ENCODE data around the gene AGAP3.

Gene AGAP3

GRCh38 chr7:151057989-151058780 is 28.1 kb upstream of the AGAP3 start:
- peak; percentile 99 for DNase-seq

DNA sequence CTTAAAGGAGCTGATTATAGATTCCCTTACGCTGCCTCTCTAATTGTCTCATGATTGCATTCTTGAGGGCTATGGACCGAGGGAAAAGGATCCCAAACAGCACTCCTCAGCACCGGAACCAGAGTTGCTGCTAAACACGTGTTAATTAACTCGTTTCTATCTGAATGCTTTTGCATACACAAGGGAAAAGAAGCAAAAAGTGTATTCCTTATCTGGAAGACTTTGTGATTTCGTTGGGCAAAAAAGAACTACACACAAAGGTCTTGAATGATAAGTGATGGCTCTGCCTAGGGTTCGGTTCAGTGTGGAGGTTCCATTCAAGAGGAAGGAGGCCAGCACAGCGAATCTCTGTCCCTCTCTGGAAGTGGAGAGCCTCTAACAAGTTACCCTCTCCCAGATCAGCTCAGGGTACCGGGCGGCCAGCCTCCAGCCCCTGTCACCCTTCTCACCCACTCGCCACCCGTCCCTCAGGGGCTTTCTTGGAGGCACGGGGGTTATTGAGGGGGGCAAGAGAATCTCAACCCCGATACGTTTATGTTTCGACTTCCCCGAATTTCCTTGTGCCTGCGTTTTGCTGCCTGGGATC is 27.4 kb upstream of the AGAP3 start:
- no peak for DNase-seq

GRCh38 chr7:151059367-151060112 is 26.7 kb upstream of the AGAP3 start, which contains the start of gene SLC4A2:
SLC4A2 (plus strand) TSS chr7:151059589; CDS start chr7:151061988, 2,399 bp downstream.
- peak; percentile 89 for DNase-seq

DNA sequence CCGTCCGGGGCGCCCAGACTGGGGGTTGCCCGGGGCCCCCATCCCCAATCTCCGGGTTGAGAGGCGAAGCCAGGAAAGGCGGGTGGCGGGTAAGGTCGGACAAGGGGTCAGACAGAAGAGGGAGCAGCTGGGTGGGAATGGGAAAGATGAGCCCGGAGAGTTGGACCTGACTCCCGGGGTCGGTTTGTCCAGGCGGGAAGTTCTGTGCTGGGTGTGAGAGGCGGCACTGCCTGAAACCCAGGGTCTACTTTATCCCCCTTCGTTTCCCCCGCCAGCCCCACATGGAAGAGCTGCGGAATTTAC is 26.2 kb upstream of the AGAP3 start:
- DNase-seq, result no peak

DNA sequence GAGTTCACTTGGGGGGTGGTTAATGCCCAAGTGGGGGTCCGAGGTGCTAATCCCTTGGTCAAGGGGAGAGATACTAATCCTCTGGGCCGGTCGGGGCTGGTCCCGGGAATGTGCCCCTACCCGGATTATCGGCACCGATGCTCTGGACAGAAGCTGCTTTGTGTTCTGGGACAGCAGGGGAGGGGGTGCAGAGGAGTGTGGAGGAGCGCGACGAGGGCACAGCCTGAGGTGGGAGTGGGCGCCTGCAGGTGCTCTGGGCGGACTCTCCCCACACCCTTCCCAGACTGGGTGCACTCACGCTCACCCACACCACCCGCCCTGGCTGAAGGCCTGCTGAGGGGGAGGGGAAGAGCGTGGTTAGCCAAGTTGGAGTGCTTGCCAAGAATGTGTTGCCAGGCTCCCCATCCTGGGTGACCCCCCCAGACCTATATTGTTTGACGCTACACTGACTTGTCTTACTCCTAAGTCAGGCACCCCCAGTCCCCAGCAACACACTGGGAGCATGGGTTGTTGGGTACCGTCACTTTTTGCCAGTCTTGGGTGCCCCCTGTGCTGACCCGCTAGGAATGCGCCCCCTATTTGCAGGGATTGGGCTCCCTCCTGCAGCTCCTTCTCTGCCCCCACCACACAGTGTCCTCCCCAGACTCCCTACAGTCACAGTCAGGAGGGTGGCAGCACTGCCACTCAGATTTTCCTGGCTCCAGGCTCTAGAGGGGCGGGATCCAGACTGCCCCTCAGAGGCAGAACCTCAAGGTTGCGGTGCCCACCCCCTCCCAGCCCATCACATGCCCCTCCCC is 25.7 kb upstream of the AGAP3 start:
- DNase-seq, result peak; percentile 64

GRCh38 chr7:151061213-151062110 is 24.8 kb upstream of the AGAP3 start:
- DNase-seq, result no peak

GRCh38 chr7:151062111-151062398 is 24.2 kb upstream of the AGAP3 start:
- no peak for DNase-seq

DNA sequence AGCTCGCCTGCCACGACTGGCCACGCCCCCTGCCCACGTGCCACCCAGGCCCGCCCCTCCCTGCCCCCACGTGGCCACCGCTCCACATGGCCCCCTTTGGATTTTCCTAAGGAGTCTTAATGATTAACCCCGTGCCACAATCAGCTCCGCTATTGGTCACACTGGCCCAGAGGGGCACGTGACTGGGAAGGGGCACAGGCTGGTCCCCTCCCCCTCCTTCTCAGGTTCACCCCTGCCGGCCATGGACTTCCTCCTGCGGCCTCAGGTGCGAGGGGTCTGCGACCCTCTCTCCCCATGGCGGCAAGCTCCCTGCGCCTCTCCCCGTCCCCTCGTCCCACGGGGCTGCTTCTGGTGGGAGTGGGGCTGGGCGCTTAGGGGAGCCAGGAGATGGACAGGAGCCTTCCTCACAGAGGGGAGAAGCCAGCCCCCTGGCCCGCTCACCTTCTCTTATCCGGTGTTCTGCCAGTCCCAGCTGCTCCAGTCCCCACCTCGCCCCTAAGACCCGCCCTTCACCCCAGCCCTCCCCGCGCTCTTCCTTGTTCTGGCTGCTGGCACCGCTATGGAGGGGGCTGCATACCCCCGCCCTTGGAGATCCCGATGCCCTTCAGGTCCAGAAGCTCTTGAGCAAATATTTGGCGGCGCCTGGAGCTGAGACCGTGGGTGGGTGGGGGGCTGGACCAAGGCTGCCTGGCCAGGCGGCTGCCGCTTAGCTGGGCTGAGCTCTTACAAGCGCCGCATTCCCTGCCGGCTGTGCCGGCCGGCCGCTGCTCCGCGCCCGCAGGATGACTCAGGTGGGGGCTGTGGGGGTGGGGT is 23.7 kb upstream of the AGAP3 start:
- peak; percentile 87 for DNase-seq

DNA sequence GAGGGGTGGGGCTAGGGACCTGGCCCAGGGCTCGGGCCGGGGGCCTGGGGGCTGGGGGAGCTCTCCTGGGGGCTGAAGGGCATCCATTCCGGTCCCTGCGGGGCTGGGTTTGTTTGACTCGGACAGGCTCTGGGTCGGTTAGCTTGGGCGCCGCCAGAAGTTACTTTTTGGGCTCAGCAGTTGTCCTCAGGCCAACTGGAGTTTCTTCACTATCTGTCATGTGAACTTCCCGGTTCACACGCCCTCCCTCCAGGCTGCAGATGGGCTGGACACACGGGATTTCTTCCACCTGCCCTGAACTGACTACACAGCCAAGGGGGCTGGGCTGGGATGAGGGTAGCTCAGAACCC is 23.1 kb upstream of the AGAP3 start:
- DNase-seq, result no peak

DNA sequence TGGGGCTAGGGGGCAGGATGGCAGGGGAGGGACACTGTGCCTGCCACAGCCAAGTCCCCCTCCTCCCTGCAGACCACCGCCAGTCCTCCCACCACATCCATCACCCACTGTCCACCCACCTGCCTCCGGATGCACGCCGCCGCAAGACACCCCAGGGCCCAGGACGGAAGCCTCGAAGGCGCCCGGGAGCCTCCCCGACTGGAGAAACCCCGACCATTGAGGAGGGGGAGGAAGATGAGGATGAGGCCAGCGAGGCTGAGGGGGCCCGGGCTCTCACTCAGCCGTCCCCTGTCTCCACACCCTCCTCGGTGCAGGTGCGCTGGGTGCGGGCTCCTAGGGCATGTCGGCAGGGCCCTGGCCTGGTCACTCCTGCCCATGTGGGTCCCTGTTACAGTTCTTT is 21.8 kb upstream of the AGAP3 start:
- no peak for DNase-seq

DNA sequence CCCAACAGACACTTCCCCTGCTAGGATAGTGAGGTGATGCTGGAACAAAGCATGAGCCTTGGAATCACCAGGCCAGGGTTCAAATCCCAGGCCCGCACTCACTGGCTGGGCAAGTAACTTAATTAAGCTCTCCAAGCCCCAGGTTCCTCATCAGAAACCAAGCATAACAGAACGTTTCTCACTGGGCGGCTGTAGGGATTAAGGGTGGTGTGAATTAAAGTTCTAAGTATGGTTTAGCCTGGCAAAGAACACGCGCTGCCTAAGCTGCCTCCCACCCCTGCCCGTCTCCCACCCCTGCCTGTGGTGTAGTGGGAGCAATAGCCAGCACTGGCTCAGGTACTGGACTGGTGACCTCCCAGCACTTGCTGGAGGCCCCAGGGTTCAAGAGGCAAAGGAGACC is 21.3 kb upstream of the AGAP3 start:
- DNase-seq, result no peak

DNA sequence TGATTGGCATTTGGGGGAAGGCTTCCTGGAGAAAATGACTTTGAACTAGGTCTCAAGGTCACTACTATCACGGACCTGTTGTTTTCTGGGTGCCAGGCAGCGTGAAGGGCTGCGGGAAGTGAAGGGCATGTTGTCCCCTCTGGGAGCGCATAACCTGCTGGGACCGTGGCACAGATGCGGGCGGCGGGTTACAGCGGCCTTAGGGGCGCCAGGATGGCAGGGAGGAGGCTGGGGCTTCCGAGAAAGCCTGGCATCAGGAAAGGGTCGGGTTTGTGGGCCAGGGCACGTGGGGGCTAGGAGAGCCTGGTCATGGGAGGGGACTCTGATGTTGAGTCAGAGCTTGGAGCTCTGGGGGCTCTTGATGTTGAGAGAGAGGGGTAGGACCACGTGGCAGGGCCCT is 20.8 kb upstream of the AGAP3 start:
- DNase-seq, result no peak

DNA sequence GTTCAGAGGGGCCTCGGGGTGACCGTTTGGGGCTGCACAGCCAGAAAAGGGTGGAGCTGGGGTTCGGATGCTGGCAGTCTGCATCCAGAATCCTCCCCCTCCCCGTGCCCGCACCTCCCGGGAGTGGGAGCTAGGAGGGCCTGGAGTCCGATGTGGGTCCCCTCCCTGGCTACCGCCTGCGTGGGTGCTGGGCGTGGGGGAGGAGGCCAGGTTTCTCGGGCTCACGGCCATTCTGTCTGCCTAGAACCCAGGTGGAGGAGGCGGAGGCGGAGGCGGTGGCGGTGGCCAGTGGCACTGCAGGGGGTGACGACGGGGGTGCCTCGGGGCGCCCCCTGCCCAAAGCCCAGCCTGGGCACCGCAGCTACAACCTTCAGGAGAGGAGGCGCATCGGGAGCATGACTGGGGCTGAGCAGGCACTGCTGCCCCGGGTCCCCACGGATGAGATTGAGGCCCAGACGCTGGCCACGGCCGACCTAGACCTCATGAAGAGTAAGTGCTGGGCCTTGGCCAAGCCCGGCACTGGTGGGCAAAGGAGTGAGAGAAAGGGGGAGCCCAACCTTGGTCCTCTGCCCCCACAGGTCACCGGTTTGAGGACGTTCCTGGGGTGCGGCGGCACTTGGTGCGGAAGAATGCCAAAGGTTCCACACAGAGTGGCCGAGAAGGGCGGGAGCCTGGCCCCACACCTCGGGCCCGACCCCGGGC is 19.9 kb upstream of the AGAP3 start:
- DNase-seq, result no peak

- no peak for DNase-seq
Observed at GRCh38 chr7:151068069-151068773, 18.1 kb upstream of the AGAP3 start.

GRCh38 chr7:151069841-151070573 is 16.3 kb upstream of the AGAP3 start:
- DNase-seq, result no peak

GRCh38 chr7:151070574-151070960 is 15.7 kb upstream of the AGAP3 start:
- no peak for DNase-seq

GRCh38 chr7:151071032-151071866 is 15.0 kb upstream of the AGAP3 start:
- DNase-seq, result no peak

GRCh38 chr7:151073990-151074389 is 12.3 kb upstream of the AGAP3 start:
- no peak for DNase-seq

All from eye (tissue), 1 donor.